ENCODE measurements around the gene TMEM100. TPM values are rescaled to one million over a fixed set of nuclear protein-coding genes. Genes with fewer than 3 reads are reported as not detected.

The TMEM100 gene
- total and polyA plus RNA-seq, 10 of the 15 experiments (the other 5 are each of a cell fraction or from before 2014, with no cell fraction given), result not detected

GRCh38 chr17:55762086-55762858 lies 39.6 kb upstream of the TMEM100 start:
- CTCF ChIA-PET, result interaction anchor here (0.9 kb wide), 1 partner anchor 12 kb away, joined by 3 read pairs; no protein-coding TSS in a partner anchor
- RAD21 ChIA-PET (ENCODE audit: unreplicated experiment), result no interaction called here
- 88% methylated on average over 6 of the region's 6 CpGs for WGBS (ENCODE audit: insufficient coverage, insufficient replicate concordance, low lambda C conversion rate, missing lambda C conversion rate)
- FAIRE-seq, result no peak
- no TSS peak for BruUV-seq (replicated peaks)
- DNase-seq (ENCODE audit: low read depth, low spot score), result no peak
- Histone ChIP-seq H3K9me3 (replicated peaks; ENCODE audit: control insufficient read depth, insufficient read depth, low read length) (no peaks in the 10 kb centered on the region), H2AFZ (ENCODE audit: control insufficient read depth, low read depth, low read length) (no peak overlapping the region), H4K20me1 (ENCODE audit: control insufficient read depth, insufficient read depth) (no peaks in the 10 kb centered on the region), H3K4me3 (no peak overlapping the region), H3K79me2 (ENCODE audit: control insufficient read depth, insufficient read depth, low read length) (no peaks in the 10 kb centered on the region), H3K27me3 (replicated peaks in 1 of 2; ENCODE audit: control insufficient read depth in 2 of 2, insufficient read depth in 2 of 2, low read length in 1 of 2) (no peaks in the 10 kb centered on the region), H3K27ac (ENCODE audit: control insufficient read depth, insufficient read depth) (no peak overlapping the region), H3K4me2 (ENCODE audit: control insufficient read depth, insufficient read depth) (no peak overlapping the region), H3K9ac (ENCODE audit: control insufficient read depth, insufficient read depth, low read length) (no peak overlapping the region), H3K36me3 (ENCODE audit: control insufficient read depth in 2 of 2, insufficient read depth in 2 of 2, low read length in 1 of 2) (no peaks in the 10 kb centered on the region), H3K4me1 (ENCODE audit: control insufficient read depth, insufficient read depth, low read length) (no peaks in the 10 kb centered on the region)
- TF ChIP-seq JUNB (IDR thresholded peaks at IDR 0.05), result no peak
- TF ChIP-seq GABPA (IDR thresholded peaks at IDR 0.05; ENCODE audit: low read depth), result no peak
- no peak for TF ChIP-seq TCF12 (IDR thresholded peaks at IDR 0.05; ENCODE audit: low read depth, low read length)
- no peak for TF ChIP-seq ZBTB11 (CRISPR knock-in tag; IDR thresholded peaks at IDR 0.05)
- TF ChIP-seq CHD1 (IDR thresholded peaks at IDR 0.05; ENCODE audit: low read depth, low read length), result no peak
- TF ChIP-seq NFXL1 (IDR thresholded peaks at IDR 0.05; ENCODE audit: borderline replicate concordance), result no peak
- TF ChIP-seq HSF1 (IDR thresholded peaks at IDR 0.05; ENCODE audit: low read depth, low read length), result no peak
- no peak for ATAC-seq
- SMC1A ChIA-PET (ENCODE audit: uncharacterized antibody, unreplicated experiment), result interaction anchor here (0.7 kb wide), 1 partner anchor 12 kb away, joined by 3 read pairs; the partner anchor contains the start of gene PCTP
- POLR2A ChIA-PET, result no interaction called here
- intact Hi-C loops (cut with micrococcal nuclease; ENCODE audit: unreplicated experiment), result no loop called here
- in situ Hi-C loops (cut with MboI), result no loop called here

All from GM12878 (cell line).